ENCODE results near the gene ADGB.
"Not testable (repeated sequence)": the region's sequence is repeated elsewhere in the genome, so short reads cannot be mapped to it uniquely, and the experiment has no call there.

ADGB gene

GRCh38 chr6:146767632-146768031 is 168.9 kb downstream of the ADGB start:
- DNase-seq (ENCODE audit: low read depth in 3 of 3): no peak

GRCh38 chr6:146768722-146769121 is 169.9 kb downstream of the ADGB start:
- no peak for DNase-seq (ENCODE audit: low read depth in 3 of 3)

- no peak for DNase-seq (ENCODE audit: low read depth in 3 of 3)
Measured at GRCh38 chr6:146770275-146770964, 171.6 kb downstream of the ADGB start.

- DNase-seq (ENCODE audit: low read depth in 3 of 3): peak in 2 of 3 donors; percentile 14 to 26
Measured at GRCh38 chr6:146770965-146771735, 172.4 kb downstream of the ADGB start.

- no peak for DNase-seq (ENCODE audit: low read depth in 3 of 3)
Measured at GRCh38 chr6:146775220-146775619, 176.4 kb downstream of the ADGB start.

GRCh38 chr6:146781836-146782235 is 183.1 kb downstream of the ADGB start:
- DNase-seq (ENCODE audit: low read depth in 3 of 3): no peak

- DNase-seq (ENCODE audit: low read depth in 3 of 3): peak in 1 of 3 donors; percentile 29
Measured at GRCh38 chr6:146785001-146785585, 186.3 kb downstream of the ADGB start.

GRCh38 chr6:146787876-146788508 is 189.2 kb downstream of the ADGB start:
- no peak for DNase-seq (ENCODE audit: low read depth in 3 of 3)

GRCh38 chr6:146790561-146791091 is 191.9 kb downstream of the ADGB start:
- DNase-seq (ENCODE audit: low read depth in 3 of 3): no peak

GRCh38 chr6:146791930-146792329 is 193.2 kb downstream of the ADGB start:
- DNase-seq (ENCODE audit: low read depth in 3 of 3): no peak

- DNase-seq (ENCODE audit: low read depth in 3 of 3): not testable (repeated sequence)
Measured at GRCh38 chr6:146793218-146793617, 194.4 kb downstream of the ADGB start.

- no peak for DNase-seq (ENCODE audit: low read depth in 3 of 3)
Measured at GRCh38 chr6:146795479-146796133, 196.8 kb downstream of the ADGB start.

GRCh38 chr6:146803167-146803566 is 204.4 kb downstream of the ADGB start:
- not testable (repeated sequence) for DNase-seq (ENCODE audit: low read depth in 3 of 3)

GRCh38 chr6:146803601-146804000 is 204.8 kb downstream of the ADGB start:
- no peak for DNase-seq (ENCODE audit: low read depth in 3 of 3)

- DNase-seq (ENCODE audit: low read depth in 3 of 3): no peak
Measured at GRCh38 chr6:146805546-146806325, 207.0 kb downstream of the ADGB start.

- not testable (repeated sequence) for DNase-seq (ENCODE audit: low read depth in 3 of 3)
Measured at GRCh38 chr6:146809014-146809413, 210.2 kb downstream of the ADGB start.

GRCh38 chr6:146812811-146813321 is 214.1 kb downstream of the ADGB start:
- not testable (repeated sequence) for DNase-seq (ENCODE audit: low read depth in 3 of 3)

GRCh38 chr6:146813554-146813953 is 214.8 kb downstream of the ADGB start:
- no peak for DNase-seq (ENCODE audit: low read depth in 3 of 3)

GRCh38 chr6:146814148-146814750 is 215.5 kb downstream of the ADGB start:
- DNase-seq (ENCODE audit: low read depth in 3 of 3): no peak
